HepG2 (cell line): ENCODE results near the gene RRBP1. TPM values are rescaled to one million over a fixed set of nuclear protein-coding genes. Genes with fewer than 3 reads are reported as not detected.

Experiments
- ARNT ChIP-seq: fragments of 450-650 bp; IDR thresholded peaks from 2 replicates; pipeline ENCODE4 v1.6.1; 2017
- BCL6 ChIP-seq: IDR thresholded peaks from 2 replicates; pipeline ENCODE4 v1.6.1; 2016; ENCODE audit warnings: missing genetic modification reagents, missing compliant biosample characterization
- CBX5 ChIP-seq: sonication (generic); formaldehyde crosslinking; IDR thresholded peaks from 2 replicates; pipeline ENCODE4 v1.4.0; 2020; ENCODE audit warnings: missing genetic modification reagents, borderline replicate concordance
- DDIT3 ChIP-seq: sonication (generic); formaldehyde crosslinking; IDR thresholded peaks from 2 replicates; pipeline ENCODE4 v1.4.0; 2020; ENCODE audit warnings: mild to moderate bottlenecking, missing genetic modification reagents
- JDP2 ChIP-seq: sonication (generic); formaldehyde crosslinking; IDR thresholded peaks from 2 replicates; pipeline ENCODE4 v1.8.1; 2022; ENCODE audit warnings: missing genetic modification reagents, borderline replicate concordance
- MIER3 ChIP-seq: IDR thresholded peaks from 2 replicates; pipeline ENCODE4 v1.6.1; 2016; ENCODE audit warnings: missing compliant biosample characterization, borderline replicate concordance
- PAWR ChIP-seq: sonication (generic); formaldehyde crosslinking; IDR thresholded peaks from 2 replicates; pipeline ENCODE4 v1.4.0; 2020; ENCODE audit warnings: missing genetic modification reagents, mild to moderate bottlenecking, borderline replicate concordance
- PBX2 ChIP-seq: IDR thresholded peaks from 2 replicates; pipeline ENCODE4 v1.6.1; 2016; ENCODE audit warnings: control low read depth
- POGZ ChIP-seq: sonication (generic); formaldehyde crosslinking; IDR thresholded peaks from 2 replicates; pipeline ENCODE4 v1.4.0; 2020; ENCODE audit warnings: mild to moderate bottlenecking, missing genetic modification reagents
- SAFB2 ChIP-seq: sonication (generic); formaldehyde crosslinking; IDR thresholded peaks from 2 replicates; pipeline ENCODE4 v1.5.1; 2020; ENCODE audit warnings: missing genetic modification reagents, low read depth, mild to moderate bottlenecking, borderline replicate concordance
- TEAD3 ChIP-seq: optimal IDR thresholded peaks from 2 replicates; pipeline ENCODE3; 2016; ENCODE audit warnings: borderline replicate concordance
- ZIK1 ChIP-seq: sonication (generic); formaldehyde crosslinking; IDR thresholded peaks from 2 replicates; pipeline ENCODE4 v1.5.0; 2020; ENCODE audit warnings: mild to moderate bottlenecking, low read depth, missing genetic modification reagents, borderline replicate concordance
- ZNF160 ChIP-seq: sonication (generic); formaldehyde crosslinking; IDR thresholded peaks from 2 replicates; pipeline ENCODE4 v1.8.0; 2022; ENCODE audit warnings: mild to moderate bottlenecking, inconsistent platforms, missing genetic modification reagents
- ZNF30 ChIP-seq: sonication (generic); formaldehyde crosslinking; IDR thresholded peaks from 2 replicates; pipeline ENCODE4 v1.5.0; 2020; ENCODE audit warnings: mild to moderate bottlenecking, missing genetic modification reagents
- ZNF329 ChIP-seq: sonication (generic); formaldehyde crosslinking; IDR thresholded peaks from 2 replicates; pipeline ENCODE4 v1.9.0; 2021; ENCODE audit warnings: low read depth, mild to moderate bottlenecking, missing genetic modification reagents
- ZNF496 ChIP-seq: sonication (generic); formaldehyde crosslinking; IDR thresholded peaks from 2 replicates; pipeline ENCODE4 v1.8.1; 2023; ENCODE audit warnings: mild to moderate bottlenecking, moderate library complexity, missing genetic modification reagents; ENCODE audit not compliant: insufficient replicate concordance
- ZNF556 ChIP-seq: sonication (generic); formaldehyde crosslinking; IDR thresholded peaks from 2 replicates; pipeline ENCODE4 v1.4.0; 2020; ENCODE audit warnings: mild to moderate bottlenecking, missing genetic modification reagents, borderline replicate concordance
- ZNF557 ChIP-seq: sonication (generic); formaldehyde crosslinking; IDR thresholded peaks from 2 replicates; pipeline ENCODE4 v1.4.0; 2020; ENCODE audit warnings: missing genetic modification reagents
- ZNF639 ChIP-seq: conservative IDR thresholded peaks from 2 replicates; pipeline ENCODE4 v1.6.1; 2018; ENCODE audit warnings: missing genetic modification reagents
- ZNF644 ChIP-seq: IDR thresholded peaks from 2 replicates; pipeline ENCODE4 v1.6.1; 2016; ENCODE audit warnings: low read depth
- ZNF678 ChIP-seq: sonication (generic); formaldehyde crosslinking; IDR thresholded peaks from 2 replicates; pipeline ENCODE4 v1.4.0; 2020; ENCODE audit warnings: mild to moderate bottlenecking, missing genetic modification reagents
- polyA plus RNA-seq, 8 experiments: library from polyadenylated mRNA; depleted of rRNA in 3 of 8; stranded (reverse) in 7 of 8; unstranded in 1 of 8; fragments of >200 nt; fragmentation: Illumina TruSeq in 4 of 8; extraction: Trizol in 4 of 8; gene quantifications; 2 replicates each; pipeline versions ENCODE4 v1.2.1 to v1.2.3, GENCODE V29; 2011 to 2016; ENCODE audit warnings: low read depth in 4 of 8, missing spikeins in 1 of 8, mixed read lengths in 1 of 8; ENCODE audit not compliant: insufficient read depth in 1 of 8
- total RNA-seq, 5 experiments: library from RNA; depleted of rRNA; stranded (reverse); fragments of >200 nt; fragmentation: Illumina TruSeq; extraction: Trizol; gene quantifications; 2 replicates each; pipeline ENCODE4 v1.2.3, GENCODE V29; 2016; ENCODE audit warnings: low read depth in 1 of 5
- TF ChIP-seq, protein P1 (sequence below): sonication (generic); formaldehyde crosslinking; IDR thresholded peaks from 2 replicates; pipeline ENCODE4 v1.8.0; 2022; ENCODE audit warnings: missing genetic modification reagents, mild to moderate bottlenecking, moderate library complexity, borderline replicate concordance
- TF ChIP-seq, protein P2 (sequence below): sonication (generic); formaldehyde crosslinking; IDR thresholded peaks from 2 replicates; pipeline ENCODE4 v1.5.1; 2020; ENCODE audit warnings: mild to moderate bottlenecking, moderate library complexity, missing genetic modification reagents

Gene RRBP1
- total and polyA plus RNA-seq, 2 of the 13 experiments (the other 11 are each of a cell fraction or from before 2014, with no cell fraction given): 150 to 222 TPM

DNA sequence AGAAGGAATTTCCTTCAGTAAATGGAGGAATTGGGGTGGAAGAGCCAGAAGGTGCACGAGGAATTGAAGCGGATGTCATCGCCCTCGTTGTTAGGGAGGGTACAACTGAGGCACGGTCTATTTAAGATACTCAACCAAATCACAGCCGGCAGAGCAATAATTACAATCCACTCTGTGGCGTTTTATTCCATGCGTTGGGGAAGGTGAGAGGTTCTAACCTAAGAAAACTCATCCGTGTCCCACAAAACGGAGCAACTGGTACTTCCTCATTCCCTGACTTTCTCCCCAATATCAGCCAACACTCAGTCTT is 802 bp upstream of the RRBP1 start (continued):
- TF ChIP-seq TEAD3 (CRISPR knock-in tag) (no peak), ZNF160 (CRISPR knock-in tag) (no peak; the same call in 1 of the 2 replicates), BCL6 (CRISPR knock-in tag) (no peak), CBX5 (no peak), ZNF644 (no peak), JDP2 (CRISPR knock-in tag) (no peak), ZNF329 (no peak), ZNF496 (CRISPR knock-in tag) (no peak), ZNF30 (CRISPR knock-in tag) (no peak), PAWR (CRISPR knock-in tag) (no peak), ZNF557 (CRISPR knock-in tag) (no peak), ARNT (no peak), ZNF556 (CRISPR knock-in tag) (no peak), PBX2 (no peak), DDIT3 (CRISPR knock-in tag) (no peak), ZIK1 (0 out of 2 replicates have a peak, but pooled peaks have one; percentile 19), POGZ (CRISPR knock-in tag) (no peak; the same call in 1 of the 2 replicates), MIER3 (CRISPR knock-in tag) (no peak), ZNF639 (CRISPR knock-in tag) (no peak), ZNF678 (CRISPR knock-in tag) (no peak), SAFB2 (CRISPR knock-in tag) (no peak)
- TF ChIP-seq, protein P1, sequence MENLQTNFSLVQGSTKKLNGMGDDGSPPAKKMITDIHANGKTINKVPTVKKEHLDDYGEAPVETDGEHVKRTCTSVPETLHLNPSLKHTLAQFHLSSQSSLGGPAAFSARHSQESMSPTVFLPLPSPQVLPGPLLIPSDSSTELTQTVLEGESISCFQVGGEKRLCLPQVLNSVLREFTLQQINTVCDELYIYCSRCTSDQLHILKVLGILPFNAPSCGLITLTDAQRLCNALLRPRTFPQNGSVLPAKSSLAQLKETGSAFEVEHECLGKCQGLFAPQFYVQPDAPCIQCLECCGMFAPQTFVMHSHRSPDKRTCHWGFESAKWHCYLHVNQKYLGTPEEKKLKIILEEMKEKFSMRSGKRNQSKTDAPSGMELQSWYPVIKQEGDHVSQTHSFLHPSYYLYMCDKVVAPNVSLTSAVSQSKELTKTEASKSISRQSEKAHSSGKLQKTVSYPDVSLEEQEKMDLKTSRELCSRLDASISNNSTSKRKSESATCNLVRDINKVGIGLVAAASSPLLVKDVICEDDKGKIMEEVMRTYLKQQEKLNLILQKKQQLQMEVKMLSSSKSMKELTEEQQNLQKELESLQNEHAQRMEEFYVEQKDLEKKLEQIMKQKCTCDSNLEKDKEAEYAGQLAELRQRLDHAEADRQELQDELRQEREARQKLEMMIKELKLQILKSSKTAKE (CRISPR knock-in tag): 0 out of 2 replicates have a peak, but pooled peaks have one; percentile 1
- TF ChIP-seq, protein P2, sequence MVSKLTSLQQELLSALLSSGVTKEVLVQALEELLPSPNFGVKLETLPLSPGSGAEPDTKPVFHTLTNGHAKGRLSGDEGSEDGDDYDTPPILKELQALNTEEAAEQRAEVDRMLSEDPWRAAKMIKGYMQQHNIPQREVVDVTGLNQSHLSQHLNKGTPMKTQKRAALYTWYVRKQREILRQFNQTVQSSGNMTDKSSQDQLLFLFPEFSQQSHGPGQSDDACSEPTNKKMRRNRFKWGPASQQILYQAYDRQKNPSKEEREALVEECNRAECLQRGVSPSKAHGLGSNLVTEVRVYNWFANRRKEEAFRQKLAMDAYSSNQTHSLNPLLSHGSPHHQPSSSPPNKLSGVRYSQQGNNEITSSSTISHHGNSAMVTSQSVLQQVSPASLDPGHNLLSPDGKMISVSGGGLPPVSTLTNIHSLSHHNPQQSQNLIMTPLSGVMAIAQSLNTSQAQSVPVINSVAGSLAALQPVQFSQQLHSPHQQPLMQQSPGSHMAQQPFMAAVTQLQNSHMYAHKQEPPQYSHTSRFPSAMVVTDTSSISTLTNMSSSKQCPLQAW (CRISPR knock-in tag): peak; percentile 14; the same call in 1 of the 2 replicates
